ENCODE results near the gene CXADR. TPM values are rescaled to one million over a fixed set of nuclear protein-coding genes. Genes with fewer than 3 reads are reported as not detected.
A peak's percentile ranks its signal among the peaks of the same experiment; 100 is the strongest.

The CXADR gene
- total and polyA plus RNA-seq, 9 of the 15 experiments (the other 6 are each of a cell fraction or from before 2014, with no cell fraction given): 0.01 to 0.41 (median 0.14) TPM

DNA sequence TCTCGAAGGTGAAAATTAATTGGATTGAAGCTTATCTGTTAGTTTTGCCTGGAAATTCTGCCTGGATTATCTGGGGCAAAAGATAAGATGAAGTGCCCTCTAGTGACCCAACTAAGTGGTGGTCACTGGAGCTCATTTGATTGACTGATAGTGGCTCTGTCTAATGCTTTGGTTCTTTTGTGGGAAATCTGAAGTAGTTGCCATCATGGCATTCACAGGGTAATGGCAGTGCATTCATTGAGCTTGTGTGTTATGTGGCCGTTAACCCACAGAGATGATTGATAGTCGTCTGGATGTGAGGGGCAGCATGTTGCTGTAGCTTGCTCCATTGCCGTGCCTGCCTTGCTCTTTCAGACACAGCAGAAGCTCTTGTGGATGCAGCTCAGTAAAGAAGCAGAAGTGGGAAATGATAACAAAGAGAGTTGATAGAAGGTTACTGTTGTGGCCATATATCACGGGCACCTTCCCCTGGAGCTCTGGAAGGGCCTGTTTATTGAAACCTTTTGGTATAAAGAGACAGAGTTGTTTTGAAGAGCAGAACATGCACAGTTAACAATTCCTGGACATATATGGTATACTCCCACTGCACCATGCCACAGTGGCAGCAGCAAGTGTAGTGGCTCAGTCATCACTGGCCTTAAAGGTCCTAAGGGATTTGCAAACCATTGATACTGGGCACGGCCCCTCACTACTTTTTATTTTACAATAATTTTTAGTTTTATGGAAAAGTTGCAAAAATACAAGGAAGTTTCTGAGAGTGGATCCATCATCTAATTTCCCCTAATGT is 42.0 kb downstream of the CXADR start:
- no peaks in the 10 kb centered on the region for H3K4me1 ChIP-seq (replicated peaks in 1 of 2; ENCODE audit: control insufficient read depth in 2 of 2, insufficient read depth in 2 of 2, low read length in 2 of 2)
- no peak overlapping the region for H3K27ac ChIP-seq (ENCODE audit: extremely low read depth, low read depth, low read length)
- no peaks in the 10 kb centered on the region for H3K9me1 ChIP-seq (ENCODE audit: control insufficient read depth, insufficient read depth, low read length)
- TF ChIP-seq FIP1L1 (IDR thresholded peaks at IDR 0.05; ENCODE audit: low read depth, low read length, poor library complexity, severe bottlenecking) (no peak), RAD21 (CRISPR knock-in tag; conservative IDR thresholded peaks at IDR 0.05 in 1 of 2, IDR thresholded peaks at IDR 0.05 in 1 of 2) (peak in 1 of 2 experiments; percentile 20; a peak in 1 of 4 replicates)
- TF ChIP-seq, protein P1, sequence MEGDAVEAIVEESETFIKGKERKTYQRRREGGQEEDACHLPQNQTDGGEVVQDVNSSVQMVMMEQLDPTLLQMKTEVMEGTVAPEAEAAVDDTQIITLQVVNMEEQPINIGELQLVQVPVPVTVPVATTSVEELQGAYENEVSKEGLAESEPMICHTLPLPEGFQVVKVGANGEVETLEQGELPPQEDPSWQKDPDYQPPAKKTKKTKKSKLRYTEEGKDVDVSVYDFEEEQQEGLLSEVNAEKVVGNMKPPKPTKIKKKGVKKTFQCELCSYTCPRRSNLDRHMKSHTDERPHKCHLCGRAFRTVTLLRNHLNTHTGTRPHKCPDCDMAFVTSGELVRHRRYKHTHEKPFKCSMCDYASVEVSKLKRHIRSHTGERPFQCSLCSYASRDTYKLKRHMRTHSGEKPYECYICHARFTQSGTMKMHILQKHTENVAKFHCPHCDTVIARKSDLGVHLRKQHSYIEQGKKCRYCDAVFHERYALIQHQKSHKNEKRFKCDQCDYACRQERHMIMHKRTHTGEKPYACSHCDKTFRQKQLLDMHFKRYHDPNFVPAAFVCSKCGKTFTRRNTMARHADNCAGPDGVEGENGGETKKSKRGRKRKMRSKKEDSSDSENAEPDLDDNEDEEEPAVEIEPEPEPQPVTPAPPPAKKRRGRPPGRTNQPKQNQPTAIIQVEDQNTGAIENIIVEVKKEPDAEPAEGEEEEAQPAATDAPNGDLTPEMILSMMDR (IDR thresholded peaks at IDR 0.05 in 2 of 3, conservative IDR thresholded peaks at IDR 0.05 in 1 of 3; ENCODE audit: insufficient read depth in 2 of 3, low read depth in 1 of 3, low read length in 3 of 3): peak in 2 of 3 experiments; percentile 11 to 27; a peak in 2 of 6 replicates
- TF ChIP-seq, protein P2, sequence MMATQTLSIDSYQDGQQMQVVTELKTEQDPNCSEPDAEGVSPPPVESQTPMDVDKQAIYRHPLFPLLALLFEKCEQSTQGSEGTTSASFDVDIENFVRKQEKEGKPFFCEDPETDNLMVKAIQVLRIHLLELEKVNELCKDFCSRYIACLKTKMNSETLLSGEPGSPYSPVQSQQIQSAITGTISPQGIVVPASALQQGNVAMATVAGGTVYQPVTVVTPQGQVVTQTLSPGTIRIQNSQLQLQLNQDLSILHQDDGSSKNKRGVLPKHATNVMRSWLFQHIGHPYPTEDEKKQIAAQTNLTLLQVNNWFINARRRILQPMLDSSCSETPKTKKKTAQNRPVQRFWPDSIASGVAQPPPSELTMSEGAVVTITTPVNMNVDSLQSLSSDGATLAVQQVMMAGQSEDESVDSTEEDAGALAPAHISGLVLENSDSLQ (IDR thresholded peaks at IDR 0.05): peak; percentile 32; the same call in 1 of the 2 replicates
- no peak overlapping the region for H3K4me2 ChIP-seq (ENCODE audit: insufficient read depth, low read length)
- no TSS peak for BruUV-seq (replicated peaks)
- no peak overlapping the region for H3K9ac ChIP-seq (ENCODE audit: insufficient read depth in 1 of 2, low read depth in 2 of 2, low read length in 2 of 2)
- H4K20me1 ChIP-seq (replicated peaks; ENCODE audit: control insufficient read depth, insufficient read depth, low read length): no peaks in the 10 kb centered on the region
- ChIA-PET CTCF (ENCODE audit: low intra/inter-chr PET ratio) (interaction anchor here (1.5 kb wide), 1 partner anchor 168 kb away, joined by 4 read pairs; no protein-coding TSS in a partner anchor), POLR2A (interaction anchor here (1.0 kb wide), 1 partner anchor 10 kb away, joined by 3 read pairs; no protein-coding TSS in a partner anchor)
- 0% methylated on average over 6 of the region's 6 CpGs for WGBS (ENCODE audit: insufficient coverage, low coverage, missing lambda C conversion rate)
- intact Hi-C loops (cut with micrococcal nuclease): loop anchor here (10.0 kb wide), 1 partner anchor 170 kb away; no protein-coding TSS in a partner anchor
- ATAC-seq (no peak), DNase-seq (ENCODE audit: extremely low read depth in 1 of 4, low spot score in 3 of 4) (peak in 2 of 4 experiments; percentile 8 to 10), FAIRE-seq (no peak)
- H2AFZ ChIP-seq (ENCODE audit: low read depth, low read length): no peak overlapping the region
- in situ Hi-C loops (cut with MboI): no loop called here
- H3K79me2 ChIP-seq (ENCODE audit: control insufficient read depth, insufficient read depth, low read length): no peaks in the 10 kb centered on the region
- no peak overlapping the region for H3K4me3 ChIP-seq
- no peaks in the 10 kb centered on the region for H3K9me3 ChIP-seq (replicated peaks; ENCODE audit: control insufficient read depth, insufficient read depth, low read depth, low read length)
- no peaks in the 10 kb centered on the region for H3K36me3 ChIP-seq (ENCODE audit: control insufficient read depth, insufficient read depth, low read length)
- no peaks in the 10 kb centered on the region; a peak in 1 of 5 replicates for H3K27me3 ChIP-seq (ENCODE audit: control insufficient read depth in 2 of 2, insufficient read depth in 2 of 2, low read length in 2 of 2)

Data from K562 (cell line).